Retinal pigment epithelial cell (primary cell): ENCODE measurements around the gene GJA8.
"Not testable (repeated sequence)": the region's sequence is repeated elsewhere in the genome, so short reads cannot be mapped to it uniquely, and the experiment has no call there.

Experiments
- DNase-seq: peaks from one replicate; pipeline ENCODE4 v3.0.0-alpha.2; 2010; ENCODE audit warnings: low read depth
- H3K4me3 ChIP-seq: 2 replicates; pipeline ENCODE4 v1.5.1; 2011; ENCODE audit warnings: mild to moderate bottlenecking, low read length, control low read depth, moderate library complexity
- CTCF ChIP-seq: conservative IDR thresholded peaks from 2 replicates; pipeline ENCODE4 v1.5.1; 2011; ENCODE audit warnings: low read depth, low read length, control low read depth, inconsistent platforms

GJA8 gene

GRCh38 chr1:147902253-147902845, at the start of gene GJA8:
Gene GJA8, plus strand, starts transcription at chr1:147902795. Its CDS starts 5,161 bp downstream, at chr1:147907956.
- DNase-seq, result no peak
- no peak within 1 kb of the TSS for H3K4me3 ChIP-seq
- no peak for TF ChIP-seq CTCF

GRCh38 chr1:147853391-147853790, 49.2 kb upstream of the GJA8 start:
- TF ChIP-seq CTCF, result no peak
- no peak for DNase-seq

GRCh38 chr1:147854989-147855388, 47.6 kb upstream of the GJA8 start:
- not testable (repeated sequence) for H3K4me3 ChIP-seq, DNase-seq

More at GRCh38 chr1:147853391-147853790, 49.2 kb upstream of the GJA8 start:
- H3K4me3 ChIP-seq, result no peak overlapping the region

DNA sequence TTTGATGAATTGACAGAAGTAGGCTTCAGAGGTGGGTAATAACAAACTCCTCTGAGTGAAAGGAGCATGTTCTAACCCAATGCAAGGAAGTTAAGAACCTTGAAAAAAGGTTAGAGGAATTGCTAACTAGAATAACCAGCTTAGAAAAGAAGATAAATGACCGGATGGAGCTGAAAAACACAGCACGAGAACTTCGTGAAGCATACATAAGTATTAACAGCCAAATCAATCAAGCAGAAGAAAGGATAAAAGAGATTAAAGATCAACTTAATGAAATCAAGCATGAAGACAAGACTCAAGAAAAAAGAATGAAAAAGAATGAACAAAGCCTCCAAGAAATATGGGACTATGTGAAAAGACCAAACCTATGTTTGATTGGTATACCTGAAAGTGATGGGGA, 46.6 kb upstream of the GJA8 start:
- DNase-seq, result not testable (repeated sequence)

GRCh38 chr1:147867204-147867603, 35.4 kb upstream of the GJA8 start:
- not testable (repeated sequence) for DNase-seq, H3K4me3 ChIP-seq

More for the DNA sequence above, 46.6 kb upstream of the GJA8 start:
- not testable (repeated sequence) for H3K4me3 ChIP-seq

GRCh38 chr1:147878022-147878421, 24.6 kb upstream of the GJA8 start:
- no peak for TF ChIP-seq CTCF
- H3K4me3 ChIP-seq, result no peak overlapping the region
- DNase-seq, result no peak

DNA sequence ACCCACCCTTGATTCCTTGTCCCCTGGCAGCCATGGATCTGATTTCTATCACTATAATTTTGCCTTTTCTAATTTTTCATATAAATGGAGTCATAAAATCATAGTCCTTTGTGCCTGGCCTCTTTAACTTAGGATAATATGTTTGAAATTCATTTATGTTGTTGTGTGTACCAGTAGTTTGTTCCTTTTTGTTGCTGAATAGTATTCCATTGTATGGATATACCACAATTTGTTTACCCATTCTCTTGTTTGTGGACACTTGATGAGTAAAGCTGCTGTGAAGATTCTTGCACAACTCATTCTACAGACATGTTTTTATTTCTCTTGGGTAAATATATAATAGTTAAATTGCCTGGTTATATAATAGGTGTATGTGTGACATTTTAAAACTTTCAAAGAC, 22.7 kb upstream of the GJA8 start:
- DNase-seq, result no peak
- TF ChIP-seq CTCF, result no peak
- no peak overlapping the region for H3K4me3 ChIP-seq

DNA sequence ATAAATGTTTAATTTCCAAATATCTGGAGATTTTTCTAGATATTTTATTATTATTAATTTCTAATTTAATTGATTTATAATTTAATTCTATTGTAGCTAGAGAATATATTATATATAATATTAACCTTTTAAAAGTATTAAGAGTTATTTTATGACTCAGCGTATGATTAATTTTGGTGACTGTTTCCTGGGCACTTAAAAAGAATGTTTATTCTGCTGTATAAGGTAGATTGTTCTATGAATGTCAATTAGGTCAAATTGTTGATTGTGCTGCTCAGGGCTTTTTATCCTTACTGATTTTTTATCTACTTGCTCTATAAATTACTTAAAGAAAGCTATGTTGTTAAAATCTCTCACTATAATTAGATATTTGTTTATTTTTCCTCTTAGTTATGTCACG, 20.1 kb upstream of the GJA8 start:
- DNase-seq, result no peak
- no peak overlapping the region for H3K4me3 ChIP-seq
- no peak for TF ChIP-seq CTCF
